SK-N-SH (cell line): ENCODE measurements around the gene CAPRIN2. TPM values are rescaled to one million over a fixed set of nuclear protein-coding genes. Genes with fewer than 3 reads are reported as not detected.

Experiments
- CTCF ChIA-PET: fragments of 300-600, 350-600 bp; formaldehyde crosslinking; extraction: SDS; loops from one replicate; lab custom pipeline; 2021; lab: Yijun Ruan, JAX
- POLR2A ChIA-PET: fragments of 350-600 bp; sonication (Branson Sonifier 250); formaldehyde crosslinking; extraction: SDS; loops from one replicate; lab custom pipeline; 2020; ENCODE audit warnings: antibody characterized with exemption, inconsistent platforms; lab: Yijun Ruan, JAX
- DNase-seq: peaks from one replicate; pipeline ENCODE4 v3.0.0; 2012
- H2AFZ ChIP-seq: fragments of 200-600 bp; sonication (generic); 2 replicates; pipeline ENCODE4 v1.8.1; 2016; ENCODE audit warnings: antibody characterized with exemption, mild to moderate bottlenecking, low read depth
- H3F3A ChIP-seq: fragments of 200-600 bp; sonication (generic); replicated peaks from 2 replicates; pipeline ENCODE3; 2016; ENCODE audit warnings: antibody characterized with exemption, mild to moderate bottlenecking; ENCODE audit not compliant: insufficient read depth
- H3K27ac ChIP-seq, 2 experiments: fragments of 200-500 bp in 1 of 2; fragments of 200-600 bp in 1 of 2; sonication (Bioruptor generic) in 1 of 2; sonication (generic), shearing (Covaris generic) in 1 of 2; 2 replicates each; pipeline versions ENCODE4 v1.5.1 to v1.6.1; 2014 to 2016; ENCODE audit warnings: low read depth in 2 of 2, inconsistent platforms in 1 of 2, low read length in 1 of 2, mild to moderate bottlenecking in 1 of 2, mixed read lengths in 1 of 2
- H3K27me3 ChIP-seq: fragments of 200-600 bp; sonication (generic), shearing (Covaris generic); 2 replicates; pipeline ENCODE4 v1.6.1; 2016; ENCODE audit warnings: mixed run types; ENCODE audit not compliant: insufficient read depth
- H3K36me3 ChIP-seq, 2 experiments: fragments of 200-500 bp in 1 of 2; fragments of 200-600 bp in 1 of 2; sonication (Bioruptor generic) in 1 of 2; sonication (generic) in 1 of 2; replicated peaks in 1 of 2; 2 replicates each; pipeline versions ENCODE3 to v1.5.1; 2014 to 2016; ENCODE audit warnings: low read length in 1 of 2, mild to moderate bottlenecking in 1 of 2; ENCODE audit not compliant: insufficient read depth in 2 of 2, control insufficient read depth in 1 of 2
- H3K4me1 ChIP-seq, 2 experiments: fragments of 200-500 bp in 1 of 2; fragments of 200-600 bp in 1 of 2; sonication (Bioruptor generic) in 1 of 2; sonication (generic), shearing (Covaris generic) in 1 of 2; 2 replicates each; pipeline versions ENCODE4 v1.5.1 to v1.6.1; 2014 to 2016; ENCODE audit warnings: low read depth in 1 of 2, low read length in 1 of 2, mixed run types in 1 of 2; ENCODE audit not compliant: insufficient read depth in 2 of 2, control insufficient read depth in 1 of 2
- H3K4me2 ChIP-seq: fragments of 200-600 bp; sonication (generic), shearing (Covaris generic); 2 replicates; pipeline ENCODE4 v1.6.1; 2017; ENCODE audit warnings: mixed run types
- H3K4me3 ChIP-seq, 2 experiments: fragments of 200-500 bp in 1 of 2; fragments of 200-600 bp in 1 of 2; sonication (Bioruptor generic) in 1 of 2; sonication (generic), shearing (Covaris generic) in 1 of 2; 2 replicates each; pipeline versions ENCODE4 v1.5.1 to v1.8.1; 2014 to 2016; ENCODE audit warnings: low read depth in 2 of 2, inconsistent platforms in 1 of 2, low read length in 1 of 2, mild to moderate bottlenecking in 1 of 2, mixed read lengths in 1 of 2, moderate library complexity in 1 of 2
- H3K79me2 ChIP-seq: fragments of 200-600 bp; sonication (generic); 2 replicates; pipeline ENCODE4 v1.8.1; 2017; ENCODE audit warnings: mild to moderate bottlenecking; ENCODE audit not compliant: insufficient read depth
- H3K9ac ChIP-seq: fragments of 200-600 bp; sonication (generic); 2 replicates; pipeline ENCODE4 v1.6.1; 2017; ENCODE audit warnings: mixed run types
- H3K9me2 ChIP-seq: fragments of 200-600 bp; sonication (generic); 2 replicates; pipeline ENCODE4 v1.6.1; 2017; ENCODE audit warnings: mixed run types
- H3K9me3 ChIP-seq: fragments of 200-600 bp; sonication (generic); 2 replicates; pipeline ENCODE4 v1.6.1; 2017; ENCODE audit warnings: mixed run types, mild to moderate bottlenecking, moderate library complexity
- H4K20me1 ChIP-seq: fragments of 200-600 bp; sonication (generic); 2 replicates; pipeline ENCODE4 v1.6.1; 2017; ENCODE audit warnings: mild to moderate bottlenecking, mixed run types; ENCODE audit not compliant: insufficient read depth
- CTCF ChIP-seq: fragments of 200-600 bp; sonication (generic); IDR thresholded peaks from 2 replicates; pipeline ENCODE4 v1.6.1; 2017; ENCODE audit warnings: antibody characterized with exemption, mild to moderate bottlenecking, moderate library complexity
- EP300 ChIP-seq, 2 experiments: IDR thresholded peaks; 2 replicates each; pipeline versions ENCODE4 v1.4.0 to v1.6.1; 2012; ENCODE audit warnings: borderline replicate concordance in 1 of 2, low read depth in 1 of 2, low read length in 1 of 2
- EZH2phosphoT487 ChIP-seq: fragments of 200-600 bp; sonication (generic); IDR thresholded peaks from 2 replicates; pipeline ENCODE4 v1.6.1; 2017; ENCODE audit warnings: low read depth, mixed run types, mild to moderate bottlenecking, antibody characterized with exemption, moderate library complexity, borderline replicate concordance
- FOXJ3 ChIP-seq: sonication (generic); formaldehyde crosslinking; IDR thresholded peaks from 2 replicates; pipeline ENCODE4 v1.5.1; 2020; ENCODE audit warnings: mild to moderate bottlenecking, missing genetic modification reagents
- GATA2 ChIP-seq: sonication (generic); formaldehyde crosslinking; IDR thresholded peaks from 2 replicates; pipeline ENCODE4 v1.5.0; 2020; ENCODE audit warnings: mild to moderate bottlenecking, missing genetic modification reagents
- MEF2A ChIP-seq: IDR thresholded peaks from 2 replicates; pipeline ENCODE4 v1.4.0; 2012; ENCODE audit warnings: low read depth, borderline replicate concordance
- MXI1 ChIP-seq: IDR thresholded peaks from 2 replicates; pipeline ENCODE4 v1.6.1; 2012; ENCODE audit warnings: mild to moderate bottlenecking, low read depth, low read length, improper control_type of control experiment
- PBX3 ChIP-seq: IDR thresholded peaks from 2 replicates; pipeline ENCODE4; 2012
- POLR2AphosphoS5 ChIP-seq: IDR thresholded peaks from 2 replicates; pipeline ENCODE4 v1.6.1; 2012; ENCODE audit warnings: low read depth, low read length
- RAD21 ChIP-seq: IDR thresholded peaks from 2 replicates; pipeline ENCODE4 v1.6.1; 2012; ENCODE audit warnings: mild to moderate bottlenecking, low read length
- RCOR1 ChIP-seq: fragments of 150-350 bp; IDR thresholded peaks from 2 replicates; pipeline ENCODE4 v1.6.1; 2017; ENCODE audit warnings: antibody characterized with exemption, low read length
- RFX5 ChIP-seq: IDR thresholded peaks from 2 replicates; pipeline ENCODE4 v1.6.1; 2012; ENCODE audit warnings: mild to moderate bottlenecking, improper control_type of control experiment, low read length
- RXRA ChIP-seq: IDR thresholded peaks from 2 replicates; pipeline ENCODE4 v1.4.0; 2012; ENCODE audit warnings: low read depth, mild to moderate bottlenecking, borderline replicate concordance
- SIN3A ChIP-seq: IDR thresholded peaks from 2 replicates; pipeline ENCODE4 v1.6.1; 2012; ENCODE audit warnings: low read depth, mild to moderate bottlenecking, low read length, moderate library complexity, borderline replicate concordance
- SMC3 ChIP-seq: IDR thresholded peaks from 2 replicates; pipeline ENCODE4 v1.6.1; 2012; ENCODE audit warnings: low read depth, low read length, improper control_type of control experiment
- USF2 ChIP-seq: fragments of 150-350 bp; IDR thresholded peaks from 2 replicates; pipeline ENCODE4 v1.6.1; 2017; ENCODE audit warnings: antibody characterized with exemption, low read length, low read depth, borderline replicate concordance
- WGBS: methylation state at CpG from one replicate; pipeline ENCODE4 v1.1.6; 2017; ENCODE audit warnings: low lambda C conversion rate; 5-methylcytosine and 5-hydroxymethylcytosine counted together
- polyA plus RNA-seq, 3 experiments: library from polyadenylated mRNA; depleted of rRNA; stranded (reverse); fragments of >200 nt; gene quantifications; 2 replicates each; pipeline ENCODE4 v1.2.3, GENCODE V29; 2012
- TF ChIP-seq, protein P1 (sequence below): fragments of 150-350 bp; IDR thresholded peaks from 2 replicates; pipeline ENCODE4 v1.6.1; 2016; ENCODE audit warnings: mild to moderate bottlenecking, low read depth, low read length
- TF ChIP-seq, protein P2 (sequence below): IDR thresholded peaks from 2 replicates; pipeline ENCODE4 v1.4.0; 2012; ENCODE audit warnings: low read depth
- TF ChIP-seq, protein P3 (sequence below): IDR thresholded peaks from 2 replicates; pipeline ENCODE4 v1.6.1; 2012; ENCODE audit warnings: mild to moderate bottlenecking, low read depth, low read length, moderate library complexity

CAPRIN2 gene
- polyA plus RNA-seq, 1 of the 3 experiments (the other 2 are of a cell fraction) = 21.4 TPM

- Histone ChIP-seq H3K36me3 (peaks cover 20 to 71% of the 10 kb centered on the region in 2 experiments), H3K27me3 (no peaks in the 10 kb centered on the region), H3K9ac (no peak overlapping the region), H3K9me3 (no peaks in the 10 kb centered on the region), H3F3A (peaks cover 3% of the 10 kb centered on the region), H3K4me2 (no peak overlapping the region), H3K79me2 (peaks cover 97% of the 10 kb centered on the region), H3K9me2 (no peaks in the 10 kb centered on the region), H3K27ac (no peak overlapping the region), H3K4me1 (0 out of 4 replicates have a peak, but pooled peaks cover 0 to 2% of the 10 kb centered on the region in 2 experiments), H2AFZ (no peak overlapping the region), H3K4me3 (no peak overlapping the region), H4K20me1 (peaks cover 8% of the 10 kb centered on the region)
- ChIA-PET POLR2A (interaction anchor here (0.7 kb wide), 1 partner anchor 161 kb away, joined by 4 read pairs; no protein-coding TSS in a partner anchor), CTCF (interaction anchor here (1.0 to 2.0 kb wide), 4 partner anchors 8 to 43 kb away, joined by 3 to 8 read pairs (median 4); partner anchors contain the start of gene IPO8)
- no peak for DNase-seq
- WGBS = 100% methylated on average over 2 of the region's 2 CpGs
- TF ChIP-seq CTCF = no peak
- no peak for TF ChIP-seq POLR2AphosphoS5
- no peak for TF ChIP-seq SMC3
- TF ChIP-seq MEF2A = no peak
- no peak for TF ChIP-seq USF2
- TF ChIP-seq MXI1 = no peak
- TF ChIP-seq RXRA = no peak
- TF ChIP-seq, protein P1, sequence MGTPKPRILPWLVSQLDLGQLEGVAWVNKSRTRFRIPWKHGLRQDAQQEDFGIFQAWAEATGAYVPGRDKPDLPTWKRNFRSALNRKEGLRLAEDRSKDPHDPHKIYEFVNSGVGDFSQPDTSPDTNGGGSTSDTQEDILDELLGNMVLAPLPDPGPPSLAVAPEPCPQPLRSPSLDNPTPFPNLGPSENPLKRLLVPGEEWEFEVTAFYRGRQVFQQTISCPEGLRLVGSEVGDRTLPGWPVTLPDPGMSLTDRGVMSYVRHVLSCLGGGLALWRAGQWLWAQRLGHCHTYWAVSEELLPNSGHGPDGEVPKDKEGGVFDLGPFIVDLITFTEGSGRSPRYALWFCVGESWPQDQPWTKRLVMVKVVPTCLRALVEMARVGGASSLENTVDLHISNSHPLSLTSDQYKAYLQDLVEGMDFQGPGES = no peak
- TF ChIP-seq FOXJ3 (CRISPR knock-in tag) = no peak
- TF ChIP-seq SIN3A = no peak
- TF ChIP-seq RFX5 = no peak
- TF ChIP-seq, protein P2, sequence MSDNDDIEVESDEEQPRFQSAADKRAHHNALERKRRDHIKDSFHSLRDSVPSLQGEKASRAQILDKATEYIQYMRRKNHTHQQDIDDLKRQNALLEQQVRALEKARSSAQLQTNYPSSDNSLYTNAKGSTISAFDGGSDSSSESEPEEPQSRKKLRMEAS = no peak
- TF ChIP-seq, protein P3, sequence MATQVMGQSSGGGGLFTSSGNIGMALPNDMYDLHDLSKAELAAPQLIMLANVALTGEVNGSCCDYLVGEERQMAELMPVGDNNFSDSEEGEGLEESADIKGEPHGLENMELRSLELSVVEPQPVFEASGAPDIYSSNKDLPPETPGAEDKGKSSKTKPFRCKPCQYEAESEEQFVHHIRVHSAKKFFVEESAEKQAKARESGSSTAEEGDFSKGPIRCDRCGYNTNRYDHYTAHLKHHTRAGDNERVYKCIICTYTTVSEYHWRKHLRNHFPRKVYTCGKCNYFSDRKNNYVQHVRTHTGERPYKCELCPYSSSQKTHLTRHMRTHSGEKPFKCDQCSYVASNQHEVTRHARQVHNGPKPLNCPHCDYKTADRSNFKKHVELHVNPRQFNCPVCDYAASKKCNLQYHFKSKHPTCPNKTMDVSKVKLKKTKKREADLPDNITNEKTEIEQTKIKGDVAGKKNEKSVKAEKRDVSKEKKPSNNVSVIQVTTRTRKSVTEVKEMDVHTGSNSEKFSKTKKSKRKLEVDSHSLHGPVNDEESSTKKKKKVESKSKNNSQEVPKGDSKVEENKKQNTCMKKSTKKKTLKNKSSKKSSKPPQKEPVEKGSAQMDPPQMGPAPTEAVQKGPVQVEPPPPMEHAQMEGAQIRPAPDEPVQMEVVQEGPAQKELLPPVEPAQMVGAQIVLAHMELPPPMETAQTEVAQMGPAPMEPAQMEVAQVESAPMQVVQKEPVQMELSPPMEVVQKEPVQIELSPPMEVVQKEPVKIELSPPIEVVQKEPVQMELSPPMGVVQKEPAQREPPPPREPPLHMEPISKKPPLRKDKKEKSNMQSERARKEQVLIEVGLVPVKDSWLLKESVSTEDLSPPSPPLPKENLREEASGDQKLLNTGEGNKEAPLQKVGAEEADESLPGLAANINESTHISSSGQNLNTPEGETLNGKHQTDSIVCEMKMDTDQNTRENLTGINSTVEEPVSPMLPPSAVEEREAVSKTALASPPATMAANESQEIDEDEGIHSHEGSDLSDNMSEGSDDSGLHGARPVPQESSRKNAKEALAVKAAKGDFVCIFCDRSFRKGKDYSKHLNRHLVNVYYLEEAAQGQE = no peak
- TF ChIP-seq EP300 (IDR thresholded peaks at IDR 0.05; ENCODE audit: borderline replicate concordance in 1 of 2, low read depth in 1 of 2, low read length in 1 of 2) = no peak
- no peak for TF ChIP-seq PBX3
- no peak for TF ChIP-seq EZH2phosphoT487
- TF ChIP-seq RCOR1 = no peak
- no peak for TF ChIP-seq GATA2 (CRISPR knock-in tag)
- TF ChIP-seq RAD21 = no peak
These were observed 15.7 kb downstream of the CAPRIN2 start for GRCh38 chr12:30739020-30739419.
